Right renal cortex interstitium (tissue), 3 donors: ENCODE results near the gene CACNA1A. TPM values are rescaled to one million over a fixed set of nuclear protein-coding genes. Genes with fewer than 3 reads are reported as not detected.

Source experiments
- DNase-seq, 3 donors: peaks; one replicate each; pipeline ENCODE4 v3.0.0-alpha.2; 2013; ENCODE audit warnings: low read depth in 3 of 3, low spot score in 2 of 3
- polyA plus RNA-seq, 3 donors: library from polyadenylated mRNA; unstranded; fragments of 120-200 nt; gene quantifications; one replicate each; pipeline ENCODE4 v1.2.1, GENCODE V29; 2013; ENCODE audit not compliant: insufficient read length in 3 of 3

CACNA1A gene
- polyA plus RNA-seq, 3 donors, result 1.3 to 2.0 (median 1.7) TPM

- no peak for DNase-seq
Observed at GRCh38 chr19:13315495-13315894, 190.8 kb downstream of the CACNA1A start.

DNA sequence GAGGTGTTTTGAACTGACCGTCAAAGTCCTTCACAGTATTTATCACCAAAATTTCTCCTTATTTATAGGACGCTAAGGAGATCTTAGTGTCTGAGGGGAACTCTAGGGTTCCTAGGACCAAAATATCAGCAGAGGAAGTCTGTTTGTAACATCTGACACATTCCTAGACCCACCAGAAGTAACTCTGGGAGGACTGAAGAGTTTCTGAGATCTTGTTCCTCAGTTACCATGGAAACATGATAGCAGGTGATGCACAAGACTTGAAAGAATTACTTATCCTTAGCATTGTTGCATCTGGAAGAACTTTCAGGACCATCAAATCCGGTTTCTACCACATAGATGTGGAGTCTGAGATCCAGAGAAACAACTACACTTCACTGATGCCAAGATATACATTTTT lies 191.5 kb downstream of the CACNA1A start:
- DNase-seq, result no peak

DNA sequence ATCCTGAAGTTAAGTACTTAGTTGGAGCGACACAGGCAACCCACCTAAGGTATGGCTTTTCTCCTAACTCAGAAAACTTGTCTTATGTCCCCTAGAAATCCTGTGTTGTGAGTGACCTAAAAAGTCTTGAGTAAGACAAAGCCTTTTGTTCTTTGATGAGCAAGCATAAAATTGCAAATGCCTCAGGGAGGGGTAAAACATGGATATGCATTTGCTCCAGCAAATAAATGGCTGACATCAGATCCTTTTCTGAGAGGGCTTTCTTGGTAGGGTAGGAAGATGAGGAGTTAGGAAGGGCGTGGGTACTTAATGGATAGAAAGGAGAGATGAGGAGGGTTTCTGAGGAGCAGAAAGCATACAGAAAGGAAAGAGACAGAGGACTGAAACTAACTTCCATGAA lies 192.4 kb downstream of the CACNA1A start:
- DNase-seq, result no peak

- no peak for DNase-seq
Observed at GRCh38 chr19:13309864-13310263, 196.4 kb downstream of the CACNA1A start.

- DNase-seq, result no peak
Observed at GRCh38 chr19:13303381-13304129, 202.7 kb downstream of the CACNA1A start.

GRCh38 chr19:13302526-13303270 lies 203.6 kb downstream of the CACNA1A start:
- no peak for DNase-seq

DNA sequence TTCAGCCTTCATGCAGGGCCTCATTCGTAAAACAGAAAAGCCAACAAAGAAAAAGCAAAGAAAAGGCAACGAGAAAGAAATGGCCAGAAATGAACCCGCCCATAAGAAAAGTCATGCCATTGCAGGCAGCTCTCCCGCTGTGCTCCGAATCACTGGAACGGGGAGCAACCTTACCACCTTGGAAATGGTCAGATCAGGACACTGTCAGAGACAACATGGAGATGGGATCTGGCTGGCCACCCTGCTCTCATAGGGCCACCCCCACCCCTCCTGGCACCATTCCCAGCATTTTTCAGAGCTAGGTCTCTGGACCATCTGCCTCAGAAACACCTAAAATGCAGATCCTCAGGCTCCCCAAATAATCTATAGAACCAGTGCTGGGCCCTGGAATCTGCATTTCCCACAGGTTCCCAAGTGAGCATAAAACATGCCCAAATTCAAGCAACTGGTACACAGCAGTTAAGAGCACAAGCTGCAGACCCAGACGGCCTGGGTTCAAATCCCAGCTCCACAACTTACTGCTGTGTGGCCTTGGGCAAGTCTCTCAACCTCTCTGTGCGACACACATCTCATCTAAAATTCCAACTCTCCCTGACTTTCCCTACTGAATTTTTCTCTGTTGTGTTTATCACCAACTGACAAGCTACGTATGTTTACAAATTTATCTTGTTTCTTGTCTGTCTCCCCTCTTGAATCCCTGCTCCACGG lies 204.5 kb downstream of the CACNA1A start:
- DNase-seq, result no peak

DNA sequence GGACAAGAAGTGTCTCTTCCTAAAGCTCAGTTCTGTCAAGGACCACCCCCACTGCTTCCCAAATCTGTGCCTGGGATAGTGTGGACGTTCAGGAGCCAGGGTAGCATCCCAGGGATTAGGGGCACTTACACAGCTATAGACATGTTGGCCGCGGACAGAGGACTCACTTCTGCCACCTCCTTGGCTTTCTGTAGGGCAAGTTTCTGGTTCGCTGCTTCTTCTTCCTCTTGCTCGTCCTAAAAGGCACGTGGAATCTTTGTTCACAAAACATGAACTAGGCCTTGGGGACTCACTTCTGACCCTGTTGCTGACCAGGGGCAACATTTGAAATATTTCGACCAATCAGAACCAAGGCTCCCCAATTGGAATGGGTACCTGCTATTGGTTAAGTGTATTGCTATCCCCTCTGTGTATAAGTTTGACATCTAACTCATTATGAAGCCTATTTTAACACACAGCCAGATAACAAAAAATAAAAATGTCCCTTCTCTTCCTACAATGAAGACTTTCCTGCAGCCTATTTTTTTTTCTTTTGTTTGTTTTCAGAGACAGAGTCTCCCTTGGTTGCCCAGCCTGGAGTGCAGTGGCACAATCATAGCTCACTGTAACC lies 205.8 kb downstream of the CACNA1A start:
- DNase-seq, result no peak

DNA sequence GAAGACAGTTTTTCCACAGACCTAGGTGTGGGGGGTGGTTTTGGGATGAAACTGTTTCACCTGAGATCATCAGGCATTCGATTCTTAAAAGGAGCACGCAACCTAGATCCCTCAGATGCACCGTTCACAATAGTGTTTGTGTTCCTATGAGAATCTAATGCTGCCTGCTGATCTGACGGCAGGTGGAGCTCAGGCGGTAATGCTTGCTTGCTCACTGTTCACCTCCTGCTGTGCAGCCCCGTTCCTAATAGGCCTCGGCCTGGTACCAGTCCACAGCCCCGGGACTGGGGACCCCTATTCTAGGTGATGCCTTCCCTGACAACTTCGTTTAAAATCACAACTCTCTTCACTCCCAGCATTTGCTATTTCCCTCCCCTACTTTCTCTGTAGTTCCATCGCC lies 206.4 kb downstream of the CACNA1A start:
- DNase-seq, result no peak

GRCh38 chr19:13298565-13299481 lies 207.5 kb downstream of the CACNA1A start:
- DNase-seq, result no peak

- no peak for DNase-seq
Observed at GRCh38 chr19:13297023-13297422, 209.3 kb downstream of the CACNA1A start.

DNA sequence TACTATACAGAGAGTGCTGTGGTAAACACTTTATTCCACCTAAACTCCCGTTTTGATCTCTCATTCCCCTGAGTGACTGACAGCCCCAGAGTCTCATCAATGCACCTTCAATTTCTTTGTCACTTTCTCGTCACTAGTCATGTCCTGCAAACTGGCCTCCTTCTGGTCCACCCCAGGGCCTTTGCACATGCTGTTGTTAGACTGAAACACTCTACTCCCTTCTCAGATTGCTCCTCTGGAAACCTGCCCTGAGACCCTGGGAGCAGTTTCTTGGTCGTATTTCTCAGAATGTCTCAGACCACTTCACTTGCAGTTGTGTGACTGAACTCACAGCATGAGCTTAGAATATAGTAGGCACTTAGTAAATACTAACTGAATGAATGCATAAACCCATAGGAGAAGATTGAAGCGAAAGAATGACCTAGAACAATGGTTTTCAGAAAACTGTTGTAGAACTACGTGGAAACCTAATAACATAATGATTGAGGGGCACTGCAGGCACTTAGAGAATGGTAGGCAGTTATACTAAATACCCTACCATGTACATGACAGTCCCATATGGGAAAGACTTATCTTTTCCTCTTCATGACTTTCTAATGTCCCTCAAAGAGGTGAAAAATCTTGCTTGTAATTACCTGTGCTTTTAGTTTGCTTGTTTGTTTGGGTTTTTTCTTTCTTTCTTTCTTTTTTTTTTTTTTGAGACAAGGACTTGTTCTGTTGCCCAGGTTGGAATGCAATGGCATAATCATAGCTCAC lies 211.3 kb downstream of the CACNA1A start:
- DNase-seq, result no peak

DNA sequence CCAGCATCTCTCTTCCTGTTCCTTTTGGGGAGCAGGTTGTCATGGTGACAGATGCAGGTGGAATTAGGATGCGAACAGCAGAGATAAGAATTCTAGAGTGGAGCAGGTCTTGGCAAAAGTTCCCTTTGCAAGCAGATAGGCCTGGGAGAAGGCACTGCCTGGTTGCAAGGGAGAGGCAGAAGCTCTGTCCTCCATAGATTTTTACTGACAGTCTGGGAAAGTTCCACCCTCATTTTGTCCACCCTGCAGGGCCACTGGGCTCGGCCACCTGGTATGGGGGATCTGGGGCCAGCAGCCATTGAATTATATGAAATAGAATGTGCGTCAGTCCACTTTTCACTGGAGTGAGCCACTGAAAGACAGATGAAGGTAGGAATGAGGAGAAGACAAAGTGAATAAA lies 214.4 kb downstream of the CACNA1A start:
- DNase-seq, result no peak

DNA sequence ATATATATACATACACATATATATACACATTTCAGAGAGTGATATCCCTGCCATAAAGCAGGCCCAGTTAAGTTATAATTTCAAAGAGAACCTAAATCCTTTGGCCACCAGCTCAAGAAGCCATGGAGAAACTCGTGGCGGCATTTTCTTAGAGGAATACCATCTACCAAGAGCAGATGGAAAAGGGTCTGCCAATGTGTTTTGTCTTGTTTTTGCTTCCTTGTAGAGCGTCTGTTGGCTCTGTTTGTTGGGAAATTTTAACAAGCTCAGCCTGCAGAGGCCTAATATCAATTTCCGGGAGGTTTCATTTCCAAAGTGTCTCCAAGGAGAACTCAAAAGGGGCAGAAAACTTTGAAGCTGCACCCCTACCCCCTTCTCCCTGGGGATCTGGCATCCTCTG lies 215.5 kb downstream of the CACNA1A start:
- no peak for DNase-seq

GRCh38 chr19:13289295-13289694 lies 217.0 kb downstream of the CACNA1A start:
- DNase-seq, result no peak

- no peak for DNase-seq
Observed at GRCh38 chr19:13286195-13286985, 219.9 kb downstream of the CACNA1A start.

DNA sequence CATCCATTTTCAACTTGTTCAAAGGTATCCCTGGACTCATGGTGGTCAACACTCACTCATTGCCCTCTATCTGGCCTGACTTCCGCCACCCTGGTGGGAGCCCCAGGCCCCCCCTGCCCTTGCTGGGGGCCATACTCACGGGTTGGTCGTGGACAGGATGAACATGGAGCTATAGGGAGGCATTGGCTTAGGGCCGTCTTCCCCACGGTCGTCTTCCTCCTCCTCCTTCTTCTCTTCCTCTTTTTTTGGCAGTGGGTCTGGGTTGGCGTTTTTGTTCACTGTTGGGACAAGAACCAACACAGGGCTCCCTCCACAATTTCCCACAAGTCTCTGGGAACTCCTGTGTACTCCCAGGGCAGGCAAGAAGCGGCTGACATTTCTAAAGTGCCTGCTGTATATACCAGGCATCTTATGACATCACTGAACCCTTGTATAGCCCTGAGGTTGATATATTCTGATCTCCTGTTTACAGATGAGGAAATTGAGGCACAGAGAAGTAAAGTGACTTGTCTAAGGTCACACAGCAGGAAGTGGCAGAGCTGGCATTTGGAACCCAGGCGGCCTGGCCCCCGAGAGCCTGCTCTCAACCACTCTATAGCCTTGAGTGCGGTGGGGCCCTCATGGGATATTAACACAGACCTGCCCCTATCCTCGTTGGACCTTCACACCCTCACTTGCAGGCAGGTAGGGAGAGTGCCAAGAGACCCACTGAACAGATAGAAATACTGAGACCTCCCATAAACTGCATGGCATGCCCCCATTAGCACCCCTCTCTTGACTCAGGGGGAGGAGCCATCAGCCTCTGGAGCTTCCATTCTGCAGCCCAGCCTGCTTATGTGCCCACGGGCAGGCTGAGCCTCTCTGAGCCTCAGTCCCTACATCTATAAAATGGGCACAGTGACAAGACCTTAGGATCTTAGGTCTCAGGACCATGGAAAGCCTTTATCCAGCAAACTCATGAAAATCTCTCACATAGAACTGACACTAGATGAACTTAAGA lies 221.1 kb downstream of the CACNA1A start:
- DNase-seq, result no peak
